ENCODE data around the gene TRIM25. TPM values are rescaled to one million over a fixed set of nuclear protein-coding genes. Genes with fewer than 3 reads are reported as not detected.
A peak's percentile ranks its signal among the peaks of the same experiment; 100 is the strongest.

The TRIM25 gene, protein sequence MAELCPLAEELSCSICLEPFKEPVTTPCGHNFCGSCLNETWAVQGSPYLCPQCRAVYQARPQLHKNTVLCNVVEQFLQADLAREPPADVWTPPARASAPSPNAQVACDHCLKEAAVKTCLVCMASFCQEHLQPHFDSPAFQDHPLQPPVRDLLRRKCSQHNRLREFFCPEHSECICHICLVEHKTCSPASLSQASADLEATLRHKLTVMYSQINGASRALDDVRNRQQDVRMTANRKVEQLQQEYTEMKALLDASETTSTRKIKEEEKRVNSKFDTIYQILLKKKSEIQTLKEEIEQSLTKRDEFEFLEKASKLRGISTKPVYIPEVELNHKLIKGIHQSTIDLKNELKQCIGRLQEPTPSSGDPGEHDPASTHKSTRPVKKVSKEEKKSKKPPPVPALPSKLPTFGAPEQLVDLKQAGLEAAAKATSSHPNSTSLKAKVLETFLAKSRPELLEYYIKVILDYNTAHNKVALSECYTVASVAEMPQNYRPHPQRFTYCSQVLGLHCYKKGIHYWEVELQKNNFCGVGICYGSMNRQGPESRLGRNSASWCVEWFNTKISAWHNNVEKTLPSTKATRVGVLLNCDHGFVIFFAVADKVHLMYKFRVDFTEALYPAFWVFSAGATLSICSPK
- 10 to 100 TPM in 1 of 2 donors, 1 to 10 TPM in 1; 7.5 to 17.6 TPM for total RNA-seq

DNA sequence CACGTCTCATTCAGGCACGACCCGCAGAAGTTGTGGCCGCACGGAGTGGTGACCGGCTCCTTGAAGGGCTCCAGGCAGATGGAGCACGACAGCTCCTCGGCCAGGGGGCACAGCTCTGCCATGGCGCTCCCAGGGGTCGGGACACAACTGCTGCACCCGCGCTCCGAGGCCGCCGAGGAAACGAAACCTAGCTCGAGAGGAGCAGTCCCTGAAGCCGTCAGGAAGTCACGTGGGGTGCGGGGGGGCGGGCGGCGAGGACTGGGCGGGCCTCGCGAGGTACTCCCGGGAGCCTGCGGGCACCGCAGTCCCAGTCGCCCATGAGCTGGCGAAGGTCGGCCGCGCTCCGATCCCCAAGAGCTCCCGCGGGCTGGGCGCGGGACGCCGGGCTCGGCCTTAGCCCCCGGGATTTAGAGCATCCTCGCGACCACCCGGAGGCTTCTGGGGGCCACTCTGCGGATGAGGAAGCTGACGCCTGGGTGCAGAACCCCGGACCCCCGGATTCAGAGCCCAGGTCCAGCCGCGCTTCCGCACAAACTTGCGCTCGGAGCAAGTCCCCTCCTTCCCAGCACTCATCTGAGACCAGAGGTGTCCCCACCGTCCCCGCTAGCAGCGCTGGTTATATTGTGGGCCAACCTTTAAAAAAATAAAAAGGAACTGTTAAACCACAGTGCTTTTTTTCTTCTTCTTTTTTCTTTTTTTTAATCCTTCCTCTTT, at the start of gene TRIM25:
Gene TRIM25 (minus strand): TSS at position 183 of the 714 bp plus-strand sequence. CDS start 61 bp downstream, at position 122.
- H3K9me3 ChIP-seq = no peaks in the 10 kb centered on the region
- TF ChIP-seq, protein P1, sequence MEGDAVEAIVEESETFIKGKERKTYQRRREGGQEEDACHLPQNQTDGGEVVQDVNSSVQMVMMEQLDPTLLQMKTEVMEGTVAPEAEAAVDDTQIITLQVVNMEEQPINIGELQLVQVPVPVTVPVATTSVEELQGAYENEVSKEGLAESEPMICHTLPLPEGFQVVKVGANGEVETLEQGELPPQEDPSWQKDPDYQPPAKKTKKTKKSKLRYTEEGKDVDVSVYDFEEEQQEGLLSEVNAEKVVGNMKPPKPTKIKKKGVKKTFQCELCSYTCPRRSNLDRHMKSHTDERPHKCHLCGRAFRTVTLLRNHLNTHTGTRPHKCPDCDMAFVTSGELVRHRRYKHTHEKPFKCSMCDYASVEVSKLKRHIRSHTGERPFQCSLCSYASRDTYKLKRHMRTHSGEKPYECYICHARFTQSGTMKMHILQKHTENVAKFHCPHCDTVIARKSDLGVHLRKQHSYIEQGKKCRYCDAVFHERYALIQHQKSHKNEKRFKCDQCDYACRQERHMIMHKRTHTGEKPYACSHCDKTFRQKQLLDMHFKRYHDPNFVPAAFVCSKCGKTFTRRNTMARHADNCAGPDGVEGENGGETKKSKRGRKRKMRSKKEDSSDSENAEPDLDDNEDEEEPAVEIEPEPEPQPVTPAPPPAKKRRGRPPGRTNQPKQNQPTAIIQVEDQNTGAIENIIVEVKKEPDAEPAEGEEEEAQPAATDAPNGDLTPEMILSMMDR (IDR thresholded peaks at IDR 0.05) = no peak
- peak within 1 kb of the TSS; percentile 77 to 83 for H3K4me3 ChIP-seq
- H3K36me3 ChIP-seq = no peaks in the 10 kb centered on the region
- H3K4me1 ChIP-seq = peaks cover 0 to 51% of the 10 kb centered on the region in 2 donors
- H3K27ac ChIP-seq = peak within 1 kb of the TSS; percentile 83 to 86
- DNase-seq (ENCODE audit: low spot score) = peak; percentile 95
- no peaks in the 10 kb centered on the region for H3K27me3 ChIP-seq

DNA sequence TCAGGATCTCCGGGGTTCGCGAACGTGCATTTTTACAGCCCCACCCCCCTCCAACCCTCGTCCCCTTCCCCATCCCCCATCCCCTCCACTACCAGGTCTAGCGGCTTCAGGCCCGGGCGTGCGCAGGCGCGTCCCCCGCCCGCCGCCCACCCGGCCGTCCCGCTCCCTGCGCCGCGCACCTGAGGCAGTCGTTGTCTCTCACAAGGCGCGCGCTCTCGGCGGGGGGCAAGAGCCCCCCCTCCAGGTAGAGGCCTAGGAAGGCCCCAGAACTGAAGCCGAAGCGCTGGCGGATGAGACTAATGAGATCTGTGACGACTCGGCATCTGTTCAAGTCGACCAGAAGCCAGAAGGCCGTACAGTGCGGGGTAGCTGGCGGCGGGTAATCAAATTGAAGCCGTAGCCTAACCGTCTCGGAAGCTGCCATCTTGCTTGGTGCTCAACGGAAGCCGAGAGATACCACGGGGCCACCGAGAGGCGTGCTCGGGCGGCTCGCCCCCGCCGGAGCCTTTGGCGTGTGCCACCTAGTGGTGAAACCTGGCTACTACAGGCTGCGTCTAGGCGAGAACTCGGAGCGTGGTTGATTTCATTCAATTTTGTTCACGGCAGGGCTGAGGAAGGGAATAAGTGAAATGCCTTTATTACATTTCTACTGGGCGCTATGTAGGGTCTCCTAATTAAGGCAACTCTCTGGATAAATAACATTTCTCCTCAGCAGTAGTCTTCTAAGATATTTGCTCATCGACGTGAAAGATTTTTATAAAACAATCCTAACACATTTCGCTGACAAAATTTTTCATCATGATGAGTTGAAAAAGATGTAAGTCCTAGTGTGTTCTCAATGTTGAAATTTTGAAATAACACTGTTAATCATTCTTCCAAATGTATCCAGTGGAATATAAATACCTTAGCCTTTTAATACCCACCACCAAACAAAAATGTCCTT, 47.0 kb upstream of the TRIM25 start, which contains the start of gene COIL:
Gene COIL (minus strand): TSS at position 455 of the 943 bp plus-strand sequence. CDS start 31 bp downstream, at position 424.
- H3K27me3 ChIP-seq = no peaks in the 10 kb centered on the region
- H3K36me3 ChIP-seq = no peaks in the 10 kb centered on the region
- peak within 1 kb of the TSS; percentile 84 to 87 for H3K27ac ChIP-seq
- H3K9me3 ChIP-seq = no peaks in the 10 kb centered on the region
- H3K4me3 ChIP-seq = peak within 1 kb of the TSS; percentile 79 to 81
- H3K4me1 ChIP-seq = peaks cover 0 to 15% of the 10 kb centered on the region in 2 donors
- peak; percentile 90 for DNase-seq (ENCODE audit: low spot score)
- TF ChIP-seq, protein P1 (IDR thresholded peaks at IDR 0.05) = peak; percentile 99 to 100

DNA sequence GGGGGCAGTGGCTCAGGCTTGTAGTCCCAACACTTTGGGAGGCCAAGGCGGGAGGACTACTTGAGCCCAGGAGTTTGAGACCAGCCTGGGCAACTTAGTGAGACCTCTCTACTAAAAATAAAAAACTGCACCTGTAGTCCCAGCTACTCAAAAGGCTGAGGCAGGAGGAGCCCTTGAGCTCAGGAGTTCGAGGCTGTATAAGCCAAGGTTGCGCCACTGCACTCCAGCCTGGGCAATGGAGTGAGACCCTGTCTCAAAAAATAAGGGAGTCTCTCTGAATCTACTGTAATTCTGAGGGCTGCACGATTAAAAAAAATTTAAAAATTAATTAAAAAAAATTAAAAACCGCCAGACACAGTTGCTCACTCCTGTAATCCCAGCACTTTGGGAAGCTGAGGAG, 43.1 kb upstream of the TRIM25 start:
- H3K36me3 ChIP-seq = no peaks in the 10 kb centered on the region
- H3K9me3 ChIP-seq = no peaks in the 10 kb centered on the region
- TF ChIP-seq, protein P1 (IDR thresholded peaks at IDR 0.05) = no peak
- DNase-seq (ENCODE audit: low spot score) = no peak
- no peak overlapping the region for H3K27ac ChIP-seq
- H3K4me3 ChIP-seq = no peak overlapping the region
- H3K4me1 ChIP-seq = peaks cover 0 to 15% of the 10 kb centered on the region in 2 donors
- H3K27me3 ChIP-seq = no peaks in the 10 kb centered on the region

DNA sequence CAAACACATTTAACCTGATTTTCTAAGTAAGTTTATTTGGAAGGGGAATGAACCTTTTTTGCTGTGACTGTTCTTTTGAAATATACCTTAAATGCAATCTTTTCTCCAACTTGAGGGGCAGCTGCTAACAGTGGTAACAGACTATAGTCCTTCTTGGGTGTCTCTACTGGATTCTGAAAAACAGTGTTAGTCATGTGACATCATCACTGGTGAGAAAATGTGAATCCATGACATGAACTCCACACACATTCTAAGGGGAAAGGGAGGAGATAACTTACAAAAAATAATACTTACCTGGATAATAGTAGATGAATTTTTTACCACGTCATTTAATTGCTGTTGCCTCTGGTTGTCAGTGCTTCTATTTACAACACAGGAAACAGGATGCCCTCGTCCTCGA, 35.7 kb upstream of the TRIM25 start:
- DNase-seq (ENCODE audit: low spot score) = no peak
- H3K4me1 ChIP-seq = no peaks in the 10 kb centered on the region
- H3K36me3 ChIP-seq = peaks cover 37% of the 10 kb centered on the region
- H3K9me3 ChIP-seq = no peaks in the 10 kb centered on the region
- TF ChIP-seq, protein P1 (IDR thresholded peaks at IDR 0.05) = no peak
- H3K4me3 ChIP-seq = no peak overlapping the region
- no peaks in the 10 kb centered on the region for H3K27me3 ChIP-seq
- H3K27ac ChIP-seq = no peak overlapping the region

DNA sequence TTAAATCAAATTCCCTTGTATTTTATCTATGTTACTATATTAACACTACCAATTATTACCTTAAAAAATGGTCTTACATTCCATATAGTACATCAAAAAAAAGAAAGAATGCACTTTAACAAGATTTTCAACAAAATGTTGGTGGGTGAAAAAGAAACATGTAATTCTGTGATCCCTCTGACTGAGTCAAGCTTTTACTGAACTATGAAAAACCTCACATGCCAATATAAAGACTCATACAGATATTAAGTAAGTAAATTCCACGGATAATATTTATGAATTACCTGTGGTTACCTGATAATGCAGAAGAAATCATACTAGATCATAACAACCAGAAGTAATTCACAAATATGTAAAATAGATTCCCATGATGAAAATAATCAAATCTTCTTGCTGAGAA, 34.6 kb upstream of the TRIM25 start:
- no peak for DNase-seq (ENCODE audit: low spot score)
- Histone ChIP-seq H3K36me3 (peaks cover 47% of the 10 kb centered on the region), H3K4me3 (no peak overlapping the region), H3K9me3 (no peaks in the 10 kb centered on the region), H3K27me3 (no peaks in the 10 kb centered on the region), H3K4me1 (no peaks in the 10 kb centered on the region), H3K27ac (no peak overlapping the region)
- TF ChIP-seq, protein P1 (IDR thresholded peaks at IDR 0.05) = no peak

Data from right atrium auricular region (tissue), 2 donors.